HepG2 (cell line): ENCODE data around the gene USP5.
"Not testable (repeated sequence)": the region's sequence is repeated elsewhere in the genome, so short reads cannot be mapped to it uniquely, and the experiment has no call there.

Experiments used
- ATAD3A ChIP-seq: sonication (generic); formaldehyde crosslinking; IDR thresholded peaks from 2 replicates; pipeline ENCODE4 v1.4.0; 2020; ENCODE audit warnings: missing genetic modification reagents
- NCOA1 ChIP-seq: sonication (generic); formaldehyde crosslinking; IDR thresholded peaks from 2 replicates; pipeline ENCODE4 v1.9.0; 2021; ENCODE audit warnings: missing genetic modification reagents
- NFATC3 ChIP-seq: sonication (generic); formaldehyde crosslinking; IDR thresholded peaks from 2 replicates; pipeline ENCODE4 v1.5.1; 2020; ENCODE audit warnings: mild to moderate bottlenecking, missing genetic modification reagents
- REPIN1 ChIP-seq: sonication (generic); formaldehyde crosslinking; IDR thresholded peaks from 2 replicates; pipeline ENCODE4 v1.8.0; 2022; ENCODE audit warnings: missing genetic modification reagents, low read depth, mild to moderate bottlenecking, borderline replicate concordance
- SALL2 ChIP-seq: sonication (generic); formaldehyde crosslinking; IDR thresholded peaks from 2 replicates; pipeline ENCODE4 v1.8.1; 2023; ENCODE audit warnings: mild to moderate bottlenecking, missing genetic modification reagents, inconsistent platforms
- ZBTB1 ChIP-seq: sonication (generic); formaldehyde crosslinking; IDR thresholded peaks from 2 replicates; pipeline ENCODE4 v1.4.0; 2020; ENCODE audit warnings: missing genetic modification reagents, borderline replicate concordance
- ZNF343 ChIP-seq: sonication (generic); formaldehyde crosslinking; IDR thresholded peaks from 2 replicates; pipeline ENCODE4 v1.4.0; 2020; ENCODE audit warnings: mild to moderate bottlenecking, missing genetic modification reagents
- ZNF549 ChIP-seq: sonication (generic); formaldehyde crosslinking; IDR thresholded peaks from 2 replicates; pipeline ENCODE4 v1.5.0; 2020; ENCODE audit warnings: missing genetic modification reagents
- ZSCAN29 ChIP-seq: sonication (generic); formaldehyde crosslinking; conservative IDR thresholded peaks from 2 replicates; pipeline ENCODE4 v1.4.0; 2020; ENCODE audit warnings: mild to moderate bottlenecking, missing genetic modification reagents
- TF ChIP-seq, protein P1 (sequence below), 2 experiments: sonication (generic) in 1 of 2; formaldehyde crosslinking in 1 of 2; IDR thresholded peaks; 2 replicates each; pipeline versions ENCODE4 v1.5.1 to v1.6.1; 2011 to 2020; ENCODE audit warnings: borderline replicate concordance in 1 of 2, low read depth in 1 of 2, low read length in 1 of 2, mild to moderate bottlenecking in 1 of 2, missing genetic modification reagents in 1 of 2, moderate library complexity in 1 of 2
- TF ChIP-seq, protein P2 (sequence below): sonication (generic); formaldehyde crosslinking; IDR thresholded peaks from 2 replicates; pipeline ENCODE4 v1.5.0; 2020; ENCODE audit warnings: mild to moderate bottlenecking, missing genetic modification reagents, moderate library complexity
- TF ChIP-seq, protein P3 (sequence below): sonication (generic); formaldehyde crosslinking; IDR thresholded peaks from 2 replicates; pipeline ENCODE4 v1.4.0; 2020; ENCODE audit warnings: missing genetic modification reagents, mild to moderate bottlenecking, borderline replicate concordance

DNA sequence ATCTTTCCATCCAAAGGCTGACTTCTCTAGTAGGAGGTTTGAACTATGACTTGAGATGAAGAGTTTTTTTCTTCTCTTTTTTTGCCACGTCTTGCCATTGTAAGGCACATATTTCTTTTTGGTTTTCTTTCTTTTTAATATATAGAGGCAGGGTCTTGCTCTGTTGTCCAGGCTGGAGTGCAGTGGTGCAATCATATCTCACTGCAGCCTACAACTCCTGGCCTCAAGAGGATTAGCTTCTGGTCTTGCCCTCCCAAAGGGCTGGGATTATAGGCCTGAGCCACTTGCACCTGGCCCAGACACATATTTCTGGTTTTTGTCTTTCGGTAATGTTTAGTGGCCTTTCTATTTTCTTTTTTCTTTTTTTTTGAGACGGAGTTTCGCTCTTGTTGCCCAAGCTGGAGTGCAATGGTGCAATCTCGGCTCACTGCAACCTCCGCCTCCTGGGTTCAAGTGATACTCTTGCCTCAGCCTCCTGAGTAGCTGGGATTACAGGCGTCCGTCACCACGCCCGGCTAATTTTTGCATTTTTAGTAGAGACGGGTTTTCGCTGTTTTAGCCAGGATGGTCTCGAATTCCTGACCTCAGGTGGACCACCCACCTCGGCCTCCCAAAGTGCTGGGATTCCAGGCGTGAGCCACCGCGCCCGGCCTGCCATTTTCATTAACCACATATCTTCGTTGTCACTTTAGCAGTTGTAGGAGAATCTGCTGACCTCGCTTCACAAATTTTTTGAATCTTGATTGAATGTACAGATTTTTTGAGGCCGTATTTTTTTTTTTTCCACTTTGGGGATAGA, 38.0 kb downstream of the USP5 start:
- not testable (repeated sequence) for TF ChIP-seq ZNF549 (CRISPR knock-in tag); SALL2 (CRISPR knock-in tag); NCOA1 (CRISPR knock-in tag); ZNF343 (CRISPR knock-in tag); REPIN1; ATAD3A (CRISPR knock-in tag); ZSCAN29 (CRISPR knock-in tag); NFATC3 (CRISPR knock-in tag); ZBTB1
- TF ChIP-seq, protein P1, sequence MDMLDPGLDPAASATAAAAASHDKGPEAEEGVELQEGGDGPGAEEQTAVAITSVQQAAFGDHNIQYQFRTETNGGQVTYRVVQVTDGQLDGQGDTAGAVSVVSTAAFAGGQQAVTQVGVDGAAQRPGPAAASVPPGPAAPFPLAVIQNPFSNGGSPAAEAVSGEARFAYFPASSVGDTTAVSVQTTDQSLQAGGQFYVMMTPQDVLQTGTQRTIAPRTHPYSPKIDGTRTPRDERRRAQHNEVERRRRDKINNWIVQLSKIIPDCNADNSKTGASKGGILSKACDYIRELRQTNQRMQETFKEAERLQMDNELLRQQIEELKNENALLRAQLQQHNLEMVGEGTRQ (IDR thresholded peaks at IDR 0.05; ENCODE audit: low read depth, low read length), result not testable (repeated sequence)
- TF ChIP-seq, protein P1 (CRISPR knock-in tag; IDR thresholded peaks at IDR 0.05; ENCODE audit: borderline replicate concordance), result not testable (repeated sequence)
- TF ChIP-seq, protein P2, sequence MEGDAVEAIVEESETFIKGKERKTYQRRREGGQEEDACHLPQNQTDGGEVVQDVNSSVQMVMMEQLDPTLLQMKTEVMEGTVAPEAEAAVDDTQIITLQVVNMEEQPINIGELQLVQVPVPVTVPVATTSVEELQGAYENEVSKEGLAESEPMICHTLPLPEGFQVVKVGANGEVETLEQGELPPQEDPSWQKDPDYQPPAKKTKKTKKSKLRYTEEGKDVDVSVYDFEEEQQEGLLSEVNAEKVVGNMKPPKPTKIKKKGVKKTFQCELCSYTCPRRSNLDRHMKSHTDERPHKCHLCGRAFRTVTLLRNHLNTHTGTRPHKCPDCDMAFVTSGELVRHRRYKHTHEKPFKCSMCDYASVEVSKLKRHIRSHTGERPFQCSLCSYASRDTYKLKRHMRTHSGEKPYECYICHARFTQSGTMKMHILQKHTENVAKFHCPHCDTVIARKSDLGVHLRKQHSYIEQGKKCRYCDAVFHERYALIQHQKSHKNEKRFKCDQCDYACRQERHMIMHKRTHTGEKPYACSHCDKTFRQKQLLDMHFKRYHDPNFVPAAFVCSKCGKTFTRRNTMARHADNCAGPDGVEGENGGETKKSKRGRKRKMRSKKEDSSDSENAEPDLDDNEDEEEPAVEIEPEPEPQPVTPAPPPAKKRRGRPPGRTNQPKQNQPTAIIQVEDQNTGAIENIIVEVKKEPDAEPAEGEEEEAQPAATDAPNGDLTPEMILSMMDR (CRISPR knock-in tag), result not testable (repeated sequence)
- TF ChIP-seq, protein P3, sequence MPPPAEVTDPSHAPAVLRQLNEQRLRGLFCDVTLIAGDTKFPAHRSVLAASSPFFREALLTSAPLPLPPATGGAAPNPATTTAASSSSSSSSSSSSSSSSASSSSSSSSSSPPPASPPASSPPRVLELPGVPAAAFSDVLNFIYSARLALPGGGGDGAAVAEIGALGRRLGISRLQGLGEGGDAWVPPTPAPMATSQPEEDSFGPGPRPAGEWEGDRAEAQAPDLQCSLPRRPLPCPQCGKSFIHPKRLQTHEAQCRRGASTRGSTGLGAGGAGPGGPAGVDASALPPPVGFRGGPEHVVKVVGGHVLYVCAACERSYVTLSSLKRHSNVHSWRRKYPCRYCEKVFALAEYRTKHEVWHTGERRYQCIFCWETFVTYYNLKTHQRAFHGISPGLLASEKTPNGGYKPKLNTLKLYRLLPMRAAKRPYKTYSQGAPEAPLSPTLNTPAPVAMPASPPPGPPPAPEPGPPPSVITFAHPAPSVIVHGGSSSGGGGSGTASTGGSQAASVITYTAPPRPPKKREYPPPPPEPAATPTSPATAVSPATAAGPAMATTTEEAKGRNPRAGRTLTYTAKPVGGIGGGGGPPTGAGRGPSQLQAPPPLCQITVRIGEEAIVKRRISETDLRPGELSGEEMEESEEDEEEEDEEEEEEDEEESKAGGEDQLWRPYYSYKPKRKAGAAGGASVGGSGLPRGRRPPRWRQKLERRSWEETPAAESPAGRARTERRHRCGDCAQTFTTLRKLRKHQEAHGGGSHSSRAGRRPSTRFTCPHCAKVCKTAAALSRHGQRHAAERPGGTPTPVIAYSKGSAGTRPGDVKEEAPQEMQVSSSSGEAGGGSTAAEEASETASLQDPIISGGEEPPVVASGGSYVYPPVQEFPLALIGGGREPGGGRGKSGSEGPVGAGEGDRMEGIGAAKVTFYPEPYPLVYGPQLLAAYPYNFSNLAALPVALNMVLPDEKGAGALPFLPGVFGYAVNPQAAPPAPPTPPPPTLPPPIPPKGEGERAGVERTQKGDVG (CRISPR knock-in tag), result not testable (repeated sequence)
